HCT116 (cell line): ENCODE measurements around the gene IFI27. TPM values are rescaled to one million over a fixed set of nuclear protein-coding genes. Genes with fewer than 3 reads are reported as not detected.

Experiments used
- ATAC-seq: fragments of 200-7000 bp; cut with Tn5 transposase; 2 replicates; pipeline ENCODE4 v1.9.1; 2020; ENCODE audit warnings: mild to moderate bottlenecking, moderate library complexity
- BruUV-seq: library from RNA; stranded (reverse); fragments of 400-500 nt; replicated peaks from 2 replicates; lab custom pipeline; 2021; lab: Mats Ljungman, UMichigan
- CTCF ChIA-PET: fragments of 300-600 bp; sonication (Branson Sonifier 250); formaldehyde crosslinking; loops from one replicate; lab custom pipeline; 2021; ENCODE audit warnings: antibody characterized with exemption; lab: Charles Lee
- POLR2A ChIA-PET: fragments of 300-600, 350-600 bp; sonication (Branson Sonifier 250); formaldehyde crosslinking; loops from one replicate; lab custom pipeline; 2021; ENCODE audit warnings: antibody characterized with exemption; lab: Charles Lee
- RAD21 ChIA-PET, 2 experiments: fragments of 300-600 bp; sonication (Branson Sonifier 250); formaldehyde crosslinking; loops; one replicate each; lab custom pipeline; 2023; ENCODE audit warnings: low total read pairs in 2 of 2; ENCODE audit not compliant: uncharacterized antibody in 2 of 2, unreplicated experiment in 2 of 2, low non-redundant PET in 1 of 2; lab: Charles Lee
- DNase-seq: peaks from one replicate; pipeline ENCODE4 v3.0.0-alpha.2; 2010; ENCODE audit warnings: low read depth, low spot score
- H2AFZ ChIP-seq: fragments of 200-600 bp; shearing (Covaris generic), sonication (generic); 2 replicates; pipeline ENCODE4 v1.6.1; 2017; ENCODE audit warnings: low read depth, mixed run types, mixed read lengths, antibody characterized with exemption, low read length; ENCODE audit not compliant: poor library complexity, severe bottlenecking
- H3K27ac ChIP-seq: 2 replicates; pipeline ENCODE4 v1.5.1; 2012; ENCODE audit warnings: low read depth, low read length
- H3K27me3 ChIP-seq: fragments of 200-600 bp; sonication (generic); 2 replicates; pipeline ENCODE4 v1.6.1; 2016; ENCODE audit warnings: mixed run types, low read length, mixed read lengths; ENCODE audit not compliant: insufficient read depth
- H3K36me3 ChIP-seq, 2 experiments: fragments of 200-500 bp in 1 of 2; fragments of 200-600 bp in 1 of 2; sonication (Bioruptor generic) in 1 of 2; sonication (generic) in 1 of 2; 2 replicates each; pipeline versions ENCODE4 v1.5.1 to v1.6.1; 2014 to 2016; ENCODE audit warnings: low read length in 2 of 2, inconsistent platforms in 1 of 2, mixed read lengths in 1 of 2, mixed run types in 1 of 2; ENCODE audit not compliant: insufficient read depth in 2 of 2, control insufficient read depth in 1 of 2
- H3K4me1 ChIP-seq, 2 experiments: fragments of 200-600 bp in 1 of 2; sonication (generic) in 1 of 2; 2 replicates each; pipeline versions ENCODE4 v1.5.1 to v1.6.1; 2012 to 2017; ENCODE audit warnings: low read length in 2 of 2, inconsistent platforms in 1 of 2, mild to moderate bottlenecking in 1 of 2, mixed read lengths in 1 of 2, mixed run types in 1 of 2, moderate library complexity in 1 of 2; ENCODE audit not compliant: insufficient read depth in 2 of 2, control insufficient read depth in 1 of 2
- H3K4me2 ChIP-seq: fragments of 200-600 bp; sonication (generic); 2 replicates; pipeline ENCODE4 v1.6.1; 2017; ENCODE audit warnings: mixed run types, low read length, mixed read lengths
- H3K4me3 ChIP-seq, 2 experiments: fragments of 200-600 bp in 1 of 2; sonication (generic) in 1 of 2; replicated peaks in 1 of 2; 2 replicates each; pipeline ENCODE4 v1.5.1; 2011 to 2016; ENCODE audit warnings: low read length in 2 of 2, control low read depth in 1 of 2, low read depth in 1 of 2, mild to moderate bottlenecking in 1 of 2, mixed read lengths in 1 of 2, mixed run types in 1 of 2
- H3K79me2 ChIP-seq: fragments of 200-600 bp; sonication (generic); 2 replicates; pipeline ENCODE4 v1.6.1; 2017; ENCODE audit warnings: mild to moderate bottlenecking, mixed run types, low read length, moderate library complexity, mixed read lengths; ENCODE audit not compliant: insufficient read depth
- H3K9ac ChIP-seq: fragments of 200-600 bp; sonication (generic); 2 replicates; pipeline ENCODE4 v1.6.1; 2016; ENCODE audit warnings: low read length, mixed read lengths
- H3K9me2 ChIP-seq: fragments of 200-600 bp; sonication (generic), shearing (Covaris generic); 2 replicates; pipeline ENCODE4 v1.6.1; 2017; ENCODE audit warnings: mixed run types, mild to moderate bottlenecking, moderate library complexity; ENCODE audit not compliant: insufficient read depth
- H3K9me3 ChIP-seq, 2 experiments: fragments of 200-500 bp in 1 of 2; fragments of 200-600 bp in 1 of 2; sonication (Bioruptor generic) in 1 of 2; sonication (generic) in 1 of 2; 2 replicates each; pipeline ENCODE4 v1.6.1; 2014 to 2017; ENCODE audit warnings: low read length in 2 of 2, mixed read lengths in 2 of 2, inconsistent platforms in 1 of 2, low read depth in 1 of 2, mild to moderate bottlenecking in 1 of 2, mixed run types in 1 of 2, moderate library complexity in 1 of 2; ENCODE audit not compliant: control insufficient read depth in 1 of 2, insufficient read depth in 1 of 2
- H4K20me1 ChIP-seq: fragments of 200-600 bp; sonication (generic), shearing (Covaris generic); 2 replicates; pipeline ENCODE4 v1.6.1; 2017; ENCODE audit warnings: mixed run types, mild to moderate bottlenecking, moderate library complexity; ENCODE audit not compliant: insufficient read depth
- ATF3 ChIP-seq: IDR thresholded peaks from 2 replicates; pipeline ENCODE4 v1.6.1; 2012
- CBX3 ChIP-seq: IDR thresholded peaks from 2 replicates; pipeline ENCODE4 v1.6.1; 2012; ENCODE audit warnings: low read depth
- CEBPB ChIP-seq: IDR thresholded peaks from 2 replicates; pipeline ENCODE4 v1.6.1; 2012; ENCODE audit warnings: low read depth
- CTCF ChIP-seq, 3 experiments: fragments of 200-600 bp in 1 of 3; sonication (generic) in 1 of 3; IDR thresholded peaks in 2 of 3; conservative IDR thresholded peaks in 1 of 3; 2 replicates each; pipeline ENCODE4 v1.5.1; 2012 to 2017; ENCODE audit warnings: low read depth in 2 of 3, low read length in 2 of 3, antibody characterized with exemption in 1 of 3, borderline replicate concordance in 1 of 3, control low read depth in 1 of 3, mild to moderate bottlenecking in 1 of 3, mixed read lengths in 1 of 3, mixed run types in 1 of 3, moderate library complexity in 1 of 3; ENCODE audit not compliant: insufficient read depth in 1 of 3
- ELF1 ChIP-seq: IDR thresholded peaks from 2 replicates; pipeline ENCODE4 v1.6.1; 2012; ENCODE audit warnings: low read depth, borderline replicate concordance
- EZH2 ChIP-seq: fragments of 200-600 bp; sonication (generic); IDR thresholded peaks from 2 replicates; pipeline ENCODE4 v1.6.1; 2017; ENCODE audit warnings: antibody characterized with exemption, mixed run types
- EZH2phosphoT487 ChIP-seq: fragments of 200-600 bp; IDR thresholded peaks from 2 replicates; pipeline ENCODE4 v1.6.1; 2018; ENCODE audit warnings: antibody characterized with exemption, borderline replicate concordance
- FOSL1 ChIP-seq: IDR thresholded peaks from 2 replicates; pipeline ENCODE4 v1.6.1; 2012; ENCODE audit warnings: low read depth
- JUND ChIP-seq: IDR thresholded peaks from 2 replicates; pipeline ENCODE4 v1.6.1; 2012
- MAX ChIP-seq: IDR thresholded peaks from 2 replicates; pipeline ENCODE4 v1.6.1; 2012
- POLR2A ChIP-seq: IDR thresholded peaks from 2 replicates; pipeline ENCODE4 v1.7.0; 2011; ENCODE audit warnings: borderline replicate concordance; ENCODE audit not compliant: insufficient read depth, insufficient read length; ENCODE audit errors: extremely low read depth
- POLR2AphosphoS5 ChIP-seq: IDR thresholded peaks from 2 replicates; pipeline ENCODE4 v1.6.1; 2011; ENCODE audit warnings: mild to moderate bottlenecking, low read depth, low read length, moderate library complexity
- RAD21 ChIP-seq: IDR thresholded peaks from 2 replicates; pipeline ENCODE4 v1.6.1; 2012; ENCODE audit warnings: low read depth, mild to moderate bottlenecking
- SIN3A ChIP-seq: IDR thresholded peaks from 2 replicates; pipeline ENCODE4 v1.6.1; 2012; ENCODE audit warnings: low read depth
- SP1 ChIP-seq: IDR thresholded peaks from 2 replicates; pipeline ENCODE4 v1.6.1; 2012; ENCODE audit warnings: low read depth
- SRF ChIP-seq: IDR thresholded peaks from 2 replicates; pipeline ENCODE4 v1.6.1; 2012; ENCODE audit warnings: low read depth
- TCF7L2 ChIP-seq: IDR thresholded peaks from 2 replicates; pipeline ENCODE4 v1.7.0; 2011; ENCODE audit warnings: borderline replicate concordance, inconsistent platforms; ENCODE audit not compliant: insufficient read depth, insufficient read length; ENCODE audit errors: extremely low read depth
- ZFX ChIP-seq: fragments of 450-650 bp; IDR thresholded peaks from 2 replicates; pipeline ENCODE4 v1.6.1; 2017
- ZNF274 ChIP-seq: fragments of 200-500 bp; sonication (Bioruptor generic); IDR thresholded peaks from 2 replicates; pipeline ENCODE4 v1.6.1; 2014; ENCODE audit warnings: mild to moderate bottlenecking, low read depth, low read length, inconsistent platforms
- intact Hi-C: fragments of 100-400 bp; cut with micrococcal nuclease; formaldehyde crosslinking; loops from 2 replicates; pipeline ENCODE4 v1.10.0; 2022
- total RNA-seq: library from RNA; stranded (reverse); gene quantifications from one replicate; pipeline ENCODE4 v1.2.1, GENCODE V29; 2021; ENCODE audit not compliant: unreplicated experiment

IFI27 gene
- total RNA-seq, 1 experiment from 2014 or later, result 3.8 TPM

DNA sequence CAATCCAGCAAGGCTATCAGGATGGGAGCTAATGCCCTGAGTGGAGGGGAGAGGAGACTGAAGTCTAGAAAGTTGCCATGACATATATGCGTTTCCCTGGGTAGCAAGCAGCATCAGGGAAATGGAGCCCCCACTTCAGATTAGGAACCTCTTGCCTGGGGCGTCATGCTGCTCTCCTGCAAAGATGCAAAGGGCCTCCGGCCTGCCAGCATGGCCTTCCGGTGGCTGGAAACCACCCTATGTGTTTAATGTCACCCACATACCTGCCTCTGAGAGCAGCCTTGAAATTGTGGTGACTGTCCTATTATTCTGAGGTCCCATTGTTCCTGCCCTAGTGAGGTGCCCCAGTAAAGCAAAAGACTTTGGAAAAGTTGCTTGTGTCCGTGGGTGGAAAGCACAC, 28.9 kb downstream of the IFI27 start:
- peaks cover 0 to 3% of the 10 kb centered on the region in 2 experiments; a peak in 1 of 4 replicates for H3K4me1 ChIP-seq
- no peaks in the 10 kb centered on the region for H3K9me3 ChIP-seq
- H3K27me3 ChIP-seq, result no peaks in the 10 kb centered on the region
- no peak overlapping the region for H2AFZ ChIP-seq
- ChIA-PET RAD21 (no interaction called here), POLR2A (no interaction called here)
- no peaks in the 10 kb centered on the region for H4K20me1 ChIP-seq
- intact Hi-C loops, result loop anchor here (10.0 kb wide), 2 partner anchors 395 to 545 kb away; no protein-coding TSS in a partner anchor
- no peak overlapping the region for H3K4me2 ChIP-seq
- H3K9me2 ChIP-seq, result no peaks in the 10 kb centered on the region
- DNase-seq, result no peak
- ATAC-seq, result no peak
- H3K79me2 ChIP-seq, result no peaks in the 10 kb centered on the region
- no peak overlapping the region for H3K9ac ChIP-seq
- BruUV-seq, result no TSS peak
- H3K4me3 ChIP-seq, result no peak overlapping the region
- no peak overlapping the region for H3K27ac ChIP-seq
- TF ChIP-seq ZNF274 (no peak), SRF (no peak), CBX3 (no peak), EZH2 (no peak), JUND (no peak), MAX (no peak), FOSL1 (no peak), ZFX (no peak), ELF1 (no peak), SIN3A (no peak), ATF3 (no peak), RAD21 (no peak), EZH2phosphoT487 (no peak), TCF7L2 (no peak), SP1 (no peak), POLR2AphosphoS5 (no peak), CTCF (IDR thresholded peaks at IDR 0.05 in 2 of 3, conservative IDR thresholded peaks at IDR 0.05 in 1 of 3; ENCODE audit: borderline replicate concordance in 1 of 3, insufficient read depth in 1 of 3, low read depth in 2 of 3, low read length in 2 of 3) (no peak), POLR2A (no peak), CEBPB (no peak)
- TF ChIP-seq, all 23 proteins: peak for 0
- CTCF ChIA-PET, result interaction anchor here (1.9 kb wide), 1 partner anchor 199 kb away, joined by 6 read pairs; no protein-coding TSS in a partner anchor
- no peaks in the 10 kb centered on the region for H3K36me3 ChIP-seq
